ENCODE measurements around the gene MOGAT3.

- TF ChIP-seq CTCF (optimal IDR thresholded peaks at IDR 0.05 in 1 of 3, IDR thresholded peaks at IDR 0.05 in 1 of 3, conservative IDR thresholded peaks at IDR 0.05 in 1 of 3; ENCODE audit: extremely low read depth in 1 of 3, insufficient read depth in 2 of 3, low read length in 3 of 3) (no peak), EZH2 (IDR thresholded peaks at IDR 0.05; ENCODE audit: low read length) (no peak)
Observed at GRCh38 chr7:101160910-101161309, 39.9 kb downstream of the MOGAT3 start.

Measured in keratinocyte (primary cell).